Thymus (tissue), 11 donors: ENCODE results near the gene BTBD10. TPM values are rescaled to one million over a fixed set of nuclear protein-coding genes. Genes with fewer than 3 reads are reported as not detected.
"Not testable (repeated sequence)": the region's sequence is repeated elsewhere in the genome, so short reads cannot be mapped to it uniquely, and the experiment has no call there.

ENCODE experiments used
- DNase-seq, 9 donors: peaks; one replicate each; pipeline ENCODE4 v3.0.0-alpha.2; 2013; ENCODE audit warnings: low spot score in 9 of 9, low read depth in 6 of 9, missing footprints in 1 of 9
- H3K27ac ChIP-seq, 2 donors: one replicate each; pipeline ENCODE4 v1.5.1; 2013; ENCODE audit warnings: control low read depth in 1 of 2, low read depth in 1 of 2, low read length in 1 of 2, mild to moderate bottlenecking in 1 of 2, moderate library complexity in 1 of 2
- H3K27me3 ChIP-seq, 2 donors: one replicate each; pipeline ENCODE4 v1.5.1; 2013; ENCODE audit warnings: low read length in 1 of 2; ENCODE audit not compliant: control insufficient read depth in 2 of 2, insufficient read depth in 1 of 2
- H3K36me3 ChIP-seq, 2 donors: one replicate each; pipeline ENCODE4 v1.5.1; 2013; ENCODE audit warnings: low read length in 1 of 2, mild to moderate bottlenecking in 1 of 2, moderate library complexity in 1 of 2; ENCODE audit not compliant: control insufficient read depth in 2 of 2, insufficient read depth in 2 of 2
- H3K4me1 ChIP-seq, 2 donors: one replicate each; pipeline ENCODE4 v1.5.1; 2013; ENCODE audit warnings: low read length in 2 of 2; ENCODE audit not compliant: control insufficient read depth in 2 of 2, insufficient read depth in 2 of 2
- H3K4me3 ChIP-seq, 2 donors: one replicate each; pipeline ENCODE4 v1.5.1; 2013; ENCODE audit warnings: low read length in 2 of 2, control low read depth in 1 of 2, mild to moderate bottlenecking in 1 of 2
- H3K9me3 ChIP-seq, 2 donors: one replicate each; pipeline ENCODE4 v1.5.1; 2013; ENCODE audit warnings: low read length in 1 of 2, mild to moderate bottlenecking in 1 of 2; ENCODE audit not compliant: control insufficient read depth in 2 of 2, insufficient read depth in 1 of 2
- WGBS: extraction: QIAGEN DNeasy Blood & Tissue Kit; methylation state at CpG from one replicate; pipeline ENCODE4 v1.1.7; 2013; 5-methylcytosine and 5-hydroxymethylcytosine counted together
- polyA plus RNA-seq: library from polyadenylated mRNA; stranded (reverse); fragments of 200-250 nt; gene quantifications from one replicate; pipeline ENCODE4 v1.2.3, GENCODE V29; 2013
- total RNA-seq: library from RNA; stranded (reverse); fragments of 120-200 nt; gene quantifications from one replicate; pipeline ENCODE4 v1.2.4, GENCODE V29; 2013
- donor health status: healthy.

The BTBD10 gene
- total and polyA plus RNA-seq, 2 donors: 23.3 to 34.1 TPM

GRCh38 chr11:13429836-13430235 is 33.2 kb downstream of the BTBD10 start:
- DNase-seq: no peak
- Histone ChIP-seq H3K27ac (no peak overlapping the region), H3K27me3 (no peaks in the 10 kb centered on the region), H3K4me1 (no peaks in the 10 kb centered on the region), H3K4me3 (no peak overlapping the region), H3K36me3 (no peaks in the 10 kb centered on the region), H3K9me3 (peaks cover 0 to 4% of the 10 kb centered on the region in 2 donors)
- 98% methylated on average over 3 of the region's 3 CpGs for whole genome bisulfite sequencing

GRCh38 chr11:13429288-13429687 is 33.7 kb downstream of the BTBD10 start:
- Histone ChIP-seq H3K27me3 (no peaks in the 10 kb centered on the region), H3K9me3 (peaks cover 0 to 4% of the 10 kb centered on the region in 2 donors), H3K4me1 (no peaks in the 10 kb centered on the region), H3K4me3 (no peak overlapping the region), H3K36me3 (no peaks in the 10 kb centered on the region), H3K27ac (no peak overlapping the region)
- 100% methylated on average over 1 of the region's 1 CpG for WGBS
- DNase-seq: no peak

DNA sequence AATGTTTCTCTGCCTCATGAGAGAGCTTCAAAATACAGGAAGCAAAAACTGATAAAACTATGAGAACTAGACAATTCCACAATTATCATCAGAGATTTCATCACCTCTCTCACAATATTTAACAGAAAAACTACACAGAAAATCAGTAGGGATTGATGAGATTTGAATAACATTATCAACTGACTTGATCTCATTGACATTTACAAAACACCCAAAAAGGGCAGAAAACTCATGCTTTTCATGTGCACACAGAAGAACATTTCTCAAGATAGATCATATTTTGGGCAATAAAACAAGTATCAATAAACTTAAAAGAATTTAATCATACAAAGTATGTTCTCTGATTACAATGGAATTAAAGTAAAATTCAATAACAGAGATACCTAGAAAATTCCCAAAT is 35.6 kb downstream of the BTBD10 start:
- no peaks in the 10 kb centered on the region for H3K36me3 ChIP-seq
- no peak overlapping the region for H3K4me3 ChIP-seq
- no peak for DNase-seq
- H3K9me3 ChIP-seq: peaks cover 0 to 4% of the 10 kb centered on the region in 2 donors
- no peaks in the 10 kb centered on the region for H3K27me3 ChIP-seq
- no peaks in the 10 kb centered on the region for H3K4me1 ChIP-seq
- no peak overlapping the region for H3K27ac ChIP-seq

DNA sequence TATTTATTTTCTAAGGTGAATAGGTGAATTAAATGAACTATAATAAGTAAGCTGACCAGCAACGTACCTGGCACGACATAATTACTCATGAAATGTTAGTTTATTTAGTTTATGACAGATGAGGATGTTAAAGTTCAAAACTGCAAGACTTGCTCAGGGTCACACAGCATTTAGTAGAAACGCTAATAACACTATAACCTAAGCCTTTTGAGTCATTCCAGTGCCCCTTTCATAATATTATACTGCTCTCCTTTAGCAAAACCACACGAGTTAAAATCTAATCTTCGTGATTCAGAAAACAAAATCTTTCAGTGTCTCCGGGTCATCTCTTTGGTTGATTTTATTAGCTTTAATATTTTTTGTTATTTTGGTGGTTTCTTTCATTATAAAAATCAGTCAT is 39.6 kb downstream of the BTBD10 start:
- no peak overlapping the region for H3K4me3 ChIP-seq
- 98% methylated on average over 6 of the region's 6 CpGs for WGBS
- peaks cover 0 to 4% of the 10 kb centered on the region in 2 donors for H3K9me3 ChIP-seq
- H3K27me3 ChIP-seq: no peaks in the 10 kb centered on the region
- H3K4me1 ChIP-seq: no peaks in the 10 kb centered on the region
- no peak for DNase-seq
- H3K36me3 ChIP-seq: peaks cover 0 to 3% of the 10 kb centered on the region in 2 donors
- no peak overlapping the region for H3K27ac ChIP-seq

GRCh38 chr11:13421561-13421960 is 41.5 kb downstream of the BTBD10 start:
- H3K27me3 ChIP-seq: no peaks in the 10 kb centered on the region
- H3K27ac ChIP-seq: no peak overlapping the region
- no peaks in the 10 kb centered on the region for H3K4me1 ChIP-seq
- 98% methylated on average over 6 of the region's 6 CpGs for WGBS
- H3K9me3 ChIP-seq: no peaks in the 10 kb centered on the region
- no peak overlapping the region for H3K4me3 ChIP-seq
- H3K36me3 ChIP-seq: peaks cover 6% of the 10 kb centered on the region in 2 donors
- DNase-seq: no peak

DNA sequence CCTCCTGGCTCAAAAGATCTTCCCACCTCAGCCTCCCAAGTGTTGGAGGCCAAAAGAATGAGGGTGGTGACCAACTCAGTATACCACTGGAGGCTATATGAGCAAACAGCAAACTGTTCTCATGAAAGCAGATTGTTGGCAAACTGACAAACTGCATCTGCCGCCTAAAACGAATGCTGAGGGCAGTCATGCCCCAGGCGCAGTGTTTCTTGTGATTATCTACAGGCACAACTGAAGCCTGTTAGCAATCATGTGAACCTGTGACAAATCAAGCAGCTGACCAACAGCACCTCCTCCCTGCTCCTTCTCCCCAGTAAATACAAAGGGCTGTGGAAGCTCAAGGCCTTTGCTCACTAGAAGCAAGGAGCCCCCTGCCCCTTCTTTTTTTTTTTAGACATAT is 47.8 kb downstream of the BTBD10 start:
- Histone ChIP-seq H3K27ac (no peak overlapping the region), H3K4me1 (no peaks in the 10 kb centered on the region), H3K27me3 (no peaks in the 10 kb centered on the region), H3K9me3 (no peaks in the 10 kb centered on the region), H3K4me3 (no peak overlapping the region), H3K36me3 (peaks cover 19 to 27% of the 10 kb centered on the region in 2 donors)
- 95% methylated on average over 3 of the region's 3 CpGs for WGBS
- no peak for DNase-seq

DNA sequence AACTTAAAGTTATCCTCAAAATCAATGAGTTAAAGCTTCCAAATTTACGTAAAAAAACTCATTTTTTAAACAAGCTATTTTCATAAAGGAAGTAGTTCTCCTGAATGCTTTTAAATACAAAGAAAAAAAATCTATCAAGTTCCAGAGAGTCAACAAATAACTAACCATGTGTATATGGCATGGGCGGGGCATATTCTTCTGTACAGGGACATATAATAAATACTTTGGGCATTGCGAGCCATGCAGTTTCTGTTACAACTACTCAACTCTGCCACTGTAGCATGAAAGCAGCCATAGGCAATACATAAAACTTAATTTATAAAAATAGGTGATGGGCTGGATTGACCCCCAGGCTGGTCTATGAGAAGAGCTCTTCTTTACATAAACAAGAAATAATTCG is 57.8 kb downstream of the BTBD10 start:
- H3K27me3 ChIP-seq: no peaks in the 10 kb centered on the region
- H3K4me3 ChIP-seq: no peak overlapping the region
- no peaks in the 10 kb centered on the region for H3K4me1 ChIP-seq
- peaks cover 8 to 30% of the 10 kb centered on the region in 2 donors for H3K36me3 ChIP-seq
- H3K27ac ChIP-seq: no peak overlapping the region
- no peak for DNase-seq
- H3K9me3 ChIP-seq: no peaks in the 10 kb centered on the region
- WGBS: 99% methylated on average over 4 of the region's 4 CpGs

DNA sequence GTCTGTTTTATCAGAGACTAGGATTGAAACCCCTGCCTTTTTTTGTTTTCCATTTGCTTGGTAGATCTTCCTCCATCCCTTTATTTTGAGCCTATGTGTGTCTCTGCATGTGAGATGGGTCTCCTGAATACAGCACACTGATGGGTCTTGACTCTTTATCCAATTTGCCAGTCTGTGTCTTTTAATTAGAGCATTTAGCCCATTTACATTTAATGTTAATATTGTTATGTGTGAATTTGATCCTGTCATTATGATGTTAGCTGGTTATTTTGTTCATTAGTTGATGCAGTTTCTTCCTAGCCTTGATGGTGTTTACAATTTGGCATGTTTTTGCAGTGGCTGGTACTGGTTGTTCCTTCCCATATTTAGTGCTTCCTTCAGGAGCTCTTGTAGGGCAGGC is 64.7 kb downstream of the BTBD10 start:
- H3K27me3 ChIP-seq, H3K4me1 ChIP-seq, H3K27ac ChIP-seq, H3K9me3 ChIP-seq, DNase-seq, H3K4me3 ChIP-seq: not testable (repeated sequence)
- H3K36me3 ChIP-seq: peaks cover 2 to 13% of the 10 kb centered on the region in 2 donors

- no peaks in the 10 kb centered on the region for H3K27me3 ChIP-seq
- no peaks in the 10 kb centered on the region for H3K4me1 ChIP-seq
- no peaks in the 10 kb centered on the region for H3K9me3 ChIP-seq
- H3K4me3 ChIP-seq: no peak overlapping the region
- 98% methylated on average over 1 of the region's 1 CpG for WGBS
- DNase-seq: no peak
- no peak overlapping the region for H3K27ac ChIP-seq
- peaks cover 20% of the 10 kb centered on the region in 2 donors for H3K36me3 ChIP-seq
Measured at GRCh38 chr11:13391217-13391616, 71.8 kb downstream of the BTBD10 start.

DNA sequence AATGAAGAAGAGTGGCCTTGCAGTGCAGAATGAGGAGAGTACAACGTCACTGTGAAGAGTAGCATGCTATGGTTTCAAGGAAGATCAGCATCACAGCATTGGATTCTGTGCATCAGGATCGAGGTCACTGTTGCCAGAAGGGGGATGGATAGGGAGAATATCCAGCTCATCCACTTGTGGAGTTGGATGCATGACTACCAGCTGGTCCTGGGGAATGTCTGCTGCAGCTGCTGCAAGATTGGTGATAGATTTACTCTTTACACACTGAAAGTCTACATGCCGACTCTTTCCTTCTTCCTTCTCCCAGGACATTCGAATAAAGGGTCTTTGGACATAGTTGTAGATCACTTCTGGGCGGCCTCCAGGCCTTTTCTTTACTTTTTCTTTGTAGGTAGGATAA is 74.3 kb downstream of the BTBD10 start:
- H3K27ac ChIP-seq: no peak overlapping the region
- H3K27me3 ChIP-seq: no peaks in the 10 kb centered on the region
- DNase-seq: no peak
- WGBS: 97% methylated on average over 5 of the region's 5 CpGs
- no peaks in the 10 kb centered on the region for H3K4me1 ChIP-seq
- no peaks in the 10 kb centered on the region for H3K9me3 ChIP-seq
- no peak overlapping the region for H3K4me3 ChIP-seq
- H3K36me3 ChIP-seq: peaks cover 23 to 31% of the 10 kb centered on the region in 2 donors
